Measurements from ENCODE around the gene ARL5A.

Gene ARL5A

GRCh38 chr2:151840216-151841046, 12.2 kb upstream of the ARL5A start:
- DNase-seq, result no peak

- no peak for DNase-seq
These were observed 9.7 kb upstream of the ARL5A start for GRCh38 chr2:151837926-151838325.

GRCh38 chr2:151833984-151834383, 5.8 kb upstream of the ARL5A start:
- DNase-seq, result no peak

GRCh38 chr2:151830961-151831360, 2.7 kb upstream of the ARL5A start:
- DNase-seq, result no peak

GRCh38 chr2:151828890-151829324, 686 bp upstream of the ARL5A start:
- DNase-seq, result no peak

- DNase-seq, result no peak
These were observed 568 bp downstream of the ARL5A start for GRCh38 chr2:151827564-151828142.

- no peak for DNase-seq
These were observed 1.5 kb downstream of the ARL5A start for GRCh38 chr2:151826737-151827157.

GRCh38 chr2:151824886-151825285, 3.3 kb downstream of the ARL5A start:
- no peak for DNase-seq

- no peak for DNase-seq
These were observed 4.6 kb downstream of the ARL5A start for GRCh38 chr2:151823651-151824050.

- DNase-seq, result no peak
These were observed 8.3 kb downstream of the ARL5A start for GRCh38 chr2:151819920-151820319.

- no peak for DNase-seq
These were observed 10.3 kb downstream of the ARL5A start for GRCh38 chr2:151817929-151818328.

GRCh38 chr2:151816843-151817242, 11.4 kb downstream of the ARL5A start:
- DNase-seq, result no peak

- DNase-seq, result no peak
These were observed 12.3 kb downstream of the ARL5A start for GRCh38 chr2:151815821-151816489.

GRCh38 chr2:151810489-151810888, 17.7 kb downstream of the ARL5A start:
- DNase-seq, result no peak

- no peak for DNase-seq
These were observed 19.2 kb downstream of the ARL5A start for GRCh38 chr2:151809073-151809383.

- DNase-seq, result no peak
These were observed 19.8 kb downstream of the ARL5A start for GRCh38 chr2:151808258-151809072.

GRCh38 chr2:151805961-151806360, 22.3 kb downstream of the ARL5A start:
- no peak for DNase-seq

- no peak for DNase-seq
These were observed 22.9 kb downstream of the ARL5A start for GRCh38 chr2:151805343-151805742.

GRCh38 chr2:151803811-151804210, 24.4 kb downstream of the ARL5A start:
- no peak for DNase-seq

- no peak for DNase-seq
These were observed 25.9 kb downstream of the ARL5A start for GRCh38 chr2:151802315-151802714.

- DNase-seq, result no peak
These were observed 28.3 kb downstream of the ARL5A start for GRCh38 chr2:151799886-151800292.

GRCh38 chr2:151796774-151797173, 31.4 kb downstream of the ARL5A start:
- DNase-seq, result no peak

- DNase-seq, result no peak
These were observed 32.5 kb downstream of the ARL5A start for GRCh38 chr2:151795646-151796240.

All from SIG-M5 (cell line).